Caco-2 (cell line): Measurements from ENCODE around the gene SKAP1. TPM values are rescaled to one million over a fixed set of nuclear protein-coding genes. Genes with fewer than 3 reads are reported as not detected.
A peak's percentile ranks its signal among the peaks of the same experiment; 100 is the strongest.

Experiments
- BruUV-seq: library from RNA; stranded (reverse); fragments of 400-500 nt; replicated peaks from 2 replicates; lab custom pipeline; 2021; lab: Mats Ljungman, UMichigan
- CTCF ChIA-PET: fragments of 300-600 bp; sonication (Branson Sonifier 250); formaldehyde crosslinking; loops from one replicate; lab custom pipeline; 2022; ENCODE audit warnings: antibody characterized with exemption; lab: Charles Lee
- POLR2A ChIA-PET: fragments of 300-600 bp; sonication (Branson Sonifier 250); formaldehyde crosslinking; loops from one replicate; lab custom pipeline; 2022; ENCODE audit warnings: antibody characterized with exemption; lab: Charles Lee
- DNase-seq, 2 experiments: peaks; one replicate each; pipeline versions ENCODE4 v3.0.0 to v3.0.0-alpha.2; 2020 to 2022
- H3K27me3 ChIP-seq: replicated peaks from 2 replicates; pipeline ENCODE4 v1.6.0; 2011; ENCODE audit warnings: low read length; ENCODE audit not compliant: control insufficient read depth, insufficient read depth
- H3K36me3 ChIP-seq: 2 replicates; pipeline ENCODE4 v1.5.1; 2011; ENCODE audit warnings: low read length; ENCODE audit not compliant: control insufficient read depth, insufficient read depth
- H3K4me1 ChIP-seq: fragments of 250-450 bp; sonication (Bioruptor Pico); 2 replicates; pipeline ENCODE4 v1.5.1; 2020; ENCODE audit warnings: mild to moderate bottlenecking
- H3K4me3 ChIP-seq: 2 replicates; pipeline ENCODE4 v1.5.1; 2011; ENCODE audit warnings: low read depth, mild to moderate bottlenecking, control low read depth, low read length
- H3K9me3 ChIP-seq: fragments of 250-450 bp; sonication (Bioruptor Pico); 2 replicates; pipeline ENCODE4 v1.5.1; 2020; ENCODE audit warnings: mild to moderate bottlenecking, moderate library complexity
- H3K27ac Mint-ChIP-seq: one replicate; pipeline ENCODE4 v1.8.0; 2022; ENCODE audit warnings: mixed read lengths; ENCODE audit not compliant: unreplicated experiment
- H3K27me3 Mint-ChIP-seq: one replicate; pipeline ENCODE4 v1.8.0; 2022; ENCODE audit warnings: mixed read lengths; ENCODE audit not compliant: insufficient read depth, unreplicated experiment
- H3K36me3 Mint-ChIP-seq: one replicate; pipeline ENCODE4 v1.8.0; 2022; ENCODE audit warnings: mild to moderate bottlenecking, mixed read lengths; ENCODE audit not compliant: insufficient read depth, unreplicated experiment
- H3K4me1 Mint-ChIP-seq: one replicate; pipeline ENCODE4 v1.8.0; 2022; ENCODE audit warnings: low read depth, mixed read lengths; ENCODE audit not compliant: unreplicated experiment
- H3K4me3 Mint-ChIP-seq: one replicate; pipeline ENCODE4 v1.8.0; 2022; ENCODE audit warnings: mild to moderate bottlenecking, moderate library complexity, mixed read lengths; ENCODE audit not compliant: unreplicated experiment
- H3K9me3 Mint-ChIP-seq: one replicate; pipeline ENCODE4 v1.8.0; 2022; ENCODE audit warnings: mixed read lengths; ENCODE audit not compliant: unreplicated experiment
- CTCF ChIP-seq, 2 experiments: fragments of 200-600 bp in 1 of 2; IDR thresholded peaks; 1 replicate in 1 of 2; 2 replicates in 1 of 2; pipeline versions ENCODE4 v1.5.1 to v1.8.0; 2011 to 2022; ENCODE audit warnings: antibody characterized with exemption in 1 of 2, control low read depth in 1 of 2, inconsistent platforms in 1 of 2, low read depth in 1 of 2, low read length in 1 of 2, mild to moderate bottlenecking in 1 of 2, moderate library complexity in 1 of 2; ENCODE audit not compliant: insufficient read depth in 1 of 2, severe bottlenecking in 1 of 2, unreplicated experiment in 1 of 2
- intact Hi-C: fragments of 100-400 bp; cut with micrococcal nuclease; formaldehyde crosslinking; loops from one replicate; pipeline ENCODE4 v1.10.0; 2022; ENCODE audit not compliant: unreplicated experiment
- total RNA-seq: library from RNA; stranded (reverse); gene quantifications from 2 replicates; pipeline ENCODE4 v1.2.3, GENCODE V29; 2022

The SKAP1 gene
- total RNA-seq, 1 experiment from 2014 or later: 0.70 TPM

DNA sequence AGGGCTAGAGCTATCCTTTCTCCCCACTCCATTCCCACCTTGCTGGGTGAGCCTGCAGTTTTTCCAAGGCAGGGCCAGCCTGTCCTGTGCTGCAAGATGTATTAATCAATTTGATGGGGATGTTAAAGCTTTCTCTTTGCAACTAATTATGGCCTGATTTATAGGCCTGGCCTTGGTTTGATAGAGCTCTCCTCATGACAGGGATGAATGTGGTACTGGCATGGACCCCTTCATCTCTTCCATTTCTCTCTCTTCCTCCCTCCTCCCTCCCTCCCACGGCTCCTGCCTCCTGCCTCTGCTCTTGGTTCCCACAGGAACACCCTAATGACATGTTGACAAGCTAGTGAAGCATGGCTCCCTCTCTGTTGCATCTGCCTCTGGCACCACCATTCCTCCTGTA is 47.2 kb upstream of the SKAP1 start:
- no peak overlapping the region for H3K4me3 ChIP-seq
- ChIA-PET CTCF (interaction anchor here (0.6 to 0.7 kb wide), 4 partner anchors 40 to 452 kb away, joined by 3 to 5 read pairs (median 3); no protein-coding TSS in a partner anchor), POLR2A (no interaction called here)
- BruUV-seq: no TSS peak
- no peak overlapping the region for H3K4me3 Mint-ChIP-seq
- no peaks in the 10 kb centered on the region for H3K9me3 ChIP-seq
- no peak for TF ChIP-seq CTCF (IDR thresholded peaks at IDR 0.05; ENCODE audit: insufficient read depth in 1 of 2, low read depth in 1 of 2, low read length in 1 of 2, severe bottlenecking in 1 of 2, unreplicated experiment in 1 of 2)
- no peaks in the 10 kb centered on the region for H3K9me3 Mint-ChIP-seq
- no peaks in the 10 kb centered on the region for H3K27me3 ChIP-seq
- no peaks in the 10 kb centered on the region for H3K36me3 ChIP-seq
- no peaks in the 10 kb centered on the region for H3K4me1 Mint-ChIP-seq
- DNase-seq: no peak
- intact Hi-C loops: no loop called here
- H3K27ac Mint-ChIP-seq: no peak overlapping the region
- no peaks in the 10 kb centered on the region for H3K36me3 Mint-ChIP-seq
- H3K4me1 ChIP-seq: peaks cover 12% of the 10 kb centered on the region
- peaks cover 6% of the 10 kb centered on the region for H3K27me3 Mint-ChIP-seq

DNA sequence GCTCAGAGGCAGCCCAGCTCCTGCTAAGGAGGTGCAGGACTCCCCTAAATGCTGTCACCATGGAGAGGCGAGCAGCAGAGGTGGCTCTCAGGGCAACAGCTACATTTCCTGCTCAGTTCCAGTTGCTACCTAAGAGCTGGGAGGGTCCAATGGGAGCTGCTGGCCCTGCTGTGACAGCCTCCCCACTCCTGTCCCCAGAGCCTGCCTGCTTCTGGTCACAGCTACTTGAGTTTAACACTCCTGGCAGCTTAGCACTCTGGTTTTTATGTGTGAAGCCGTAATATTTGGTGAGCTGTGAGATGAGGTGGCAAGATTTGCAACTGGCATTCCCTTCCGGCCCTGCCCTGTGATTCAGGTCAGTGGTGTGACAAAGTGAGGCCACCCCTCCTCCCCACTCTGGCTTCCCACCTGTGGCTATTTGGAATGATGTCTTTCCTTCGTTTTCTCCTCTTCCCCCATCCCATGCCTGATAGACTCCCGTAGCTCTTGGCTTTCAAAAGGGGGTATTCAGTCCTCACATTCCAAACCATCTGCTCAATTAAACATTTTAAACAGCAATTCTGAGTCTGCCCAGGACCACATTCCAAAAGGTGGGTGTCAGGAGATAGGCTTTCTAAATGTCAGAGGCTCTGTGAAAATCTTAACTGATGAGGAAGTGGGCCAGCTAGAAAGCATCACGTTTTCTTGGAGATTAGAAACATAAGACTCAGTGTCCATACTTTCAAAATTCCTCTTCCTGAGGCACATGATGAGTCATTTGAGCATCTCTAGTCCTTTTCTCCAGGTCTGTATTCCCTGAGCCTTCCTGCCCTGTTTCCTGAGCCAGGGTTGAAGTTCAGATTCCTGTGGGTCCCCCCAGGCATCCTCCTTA is 42.6 kb upstream of the SKAP1 start:
- H3K27me3 Mint-ChIP-seq: peaks cover 6% of the 10 kb centered on the region
- H3K4me1 Mint-ChIP-seq: peaks cover 4% of the 10 kb centered on the region
- no peak for DNase-seq
- H3K36me3 Mint-ChIP-seq: no peaks in the 10 kb centered on the region
- Histone ChIP-seq H3K9me3 (no peaks in the 10 kb centered on the region), H3K4me1 (peaks cover 17% of the 10 kb centered on the region), H3K4me3 (no peak overlapping the region), H3K27me3 (no peaks in the 10 kb centered on the region), H3K36me3 (no peaks in the 10 kb centered on the region)
- intact Hi-C loops: loop anchor here (5.0 kb wide), 1 partner anchor 275 kb away; no protein-coding TSS in a partner anchor
- POLR2A ChIA-PET: no interaction called here
- H3K27ac Mint-ChIP-seq: no peak overlapping the region
- CTCF ChIA-PET: interaction anchor here (1.1 kb wide), 2 partner anchors 15 to 120 kb away, joined by 3 to 5 read pairs; no protein-coding TSS in a partner anchor
- BruUV-seq: no TSS peak
- TF ChIP-seq CTCF (IDR thresholded peaks at IDR 0.05; ENCODE audit: insufficient read depth in 1 of 2, low read depth in 1 of 2, low read length in 1 of 2, severe bottlenecking in 1 of 2, unreplicated experiment in 1 of 2): no peak
- no peaks in the 10 kb centered on the region for H3K9me3 Mint-ChIP-seq
- no peak overlapping the region for H3K4me3 Mint-ChIP-seq

GRCh38 chr17:48471817-48472410 is 41.9 kb upstream of the SKAP1 start:
- Histone ChIP-seq H3K4me1 (peaks cover 17% of the 10 kb centered on the region), H3K36me3 (no peaks in the 10 kb centered on the region), H3K4me3 (no peak overlapping the region), H3K9me3 (no peaks in the 10 kb centered on the region), H3K27me3 (no peaks in the 10 kb centered on the region)
- no peaks in the 10 kb centered on the region for H3K9me3 Mint-ChIP-seq
- CTCF ChIA-PET: interaction anchor here (1.1 kb wide), 3 partner anchors 14 to 121 kb away, joined by 3 to 5 read pairs (median 3); no protein-coding TSS in a partner anchor
- POLR2A ChIA-PET: interaction anchor here (0.5 kb wide), 1 partner anchor 397 kb away, joined by 3 read pairs; no protein-coding TSS in a partner anchor
- H3K36me3 Mint-ChIP-seq: no peaks in the 10 kb centered on the region
- peaks cover 6% of the 10 kb centered on the region for H3K27me3 Mint-ChIP-seq
- no peak overlapping the region for H3K27ac Mint-ChIP-seq
- peak in 1 of 2 experiments; percentile 11 for TF ChIP-seq CTCF (IDR thresholded peaks at IDR 0.05; ENCODE audit: insufficient read depth in 1 of 2, low read depth in 1 of 2, low read length in 1 of 2, severe bottlenecking in 1 of 2, unreplicated experiment in 1 of 2)
- BruUV-seq: no TSS peak
- intact Hi-C loops: loop anchor here (5.0 kb wide), 1 partner anchor 275 kb away; no protein-coding TSS in a partner anchor
- H3K4me1 Mint-ChIP-seq: peaks cover 4% of the 10 kb centered on the region
- DNase-seq: peak in 1 of 2 experiments; percentile 77
- no peak overlapping the region for H3K4me3 Mint-ChIP-seq
